ENCODE results near the gene PNPLA2.

DNA sequence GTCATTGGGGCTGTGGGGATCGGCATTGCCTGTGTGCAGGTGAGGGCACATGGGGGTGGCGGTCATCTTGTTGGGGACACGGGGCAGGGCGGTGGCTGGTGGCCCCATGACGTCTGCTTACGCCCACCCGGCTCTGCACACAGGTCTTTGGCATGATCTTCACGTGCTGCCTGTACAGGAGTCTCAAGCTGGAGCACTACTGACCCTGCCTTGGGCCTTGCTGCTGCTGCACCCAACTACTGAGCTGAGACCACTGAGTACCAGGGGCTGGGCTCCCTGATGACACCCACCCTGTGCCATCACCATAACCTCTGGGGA lies 19.2 kb downstream of the PNPLA2 start:
- TF ChIP-seq, protein P1, sequence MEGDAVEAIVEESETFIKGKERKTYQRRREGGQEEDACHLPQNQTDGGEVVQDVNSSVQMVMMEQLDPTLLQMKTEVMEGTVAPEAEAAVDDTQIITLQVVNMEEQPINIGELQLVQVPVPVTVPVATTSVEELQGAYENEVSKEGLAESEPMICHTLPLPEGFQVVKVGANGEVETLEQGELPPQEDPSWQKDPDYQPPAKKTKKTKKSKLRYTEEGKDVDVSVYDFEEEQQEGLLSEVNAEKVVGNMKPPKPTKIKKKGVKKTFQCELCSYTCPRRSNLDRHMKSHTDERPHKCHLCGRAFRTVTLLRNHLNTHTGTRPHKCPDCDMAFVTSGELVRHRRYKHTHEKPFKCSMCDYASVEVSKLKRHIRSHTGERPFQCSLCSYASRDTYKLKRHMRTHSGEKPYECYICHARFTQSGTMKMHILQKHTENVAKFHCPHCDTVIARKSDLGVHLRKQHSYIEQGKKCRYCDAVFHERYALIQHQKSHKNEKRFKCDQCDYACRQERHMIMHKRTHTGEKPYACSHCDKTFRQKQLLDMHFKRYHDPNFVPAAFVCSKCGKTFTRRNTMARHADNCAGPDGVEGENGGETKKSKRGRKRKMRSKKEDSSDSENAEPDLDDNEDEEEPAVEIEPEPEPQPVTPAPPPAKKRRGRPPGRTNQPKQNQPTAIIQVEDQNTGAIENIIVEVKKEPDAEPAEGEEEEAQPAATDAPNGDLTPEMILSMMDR (conservative IDR thresholded peaks at IDR 0.05 in 1 of 2, IDR thresholded peaks at IDR 0.05 in 1 of 2; ENCODE audit: low read depth in 1 of 2, low read length in 2 of 2) = no peak
- no peak for TF ChIP-seq EZH2 (IDR thresholded peaks at IDR 0.05; ENCODE audit: low read length, missing control alignments)
